ENCODE data around the gene CCAR1. TPM values are rescaled to one million over a fixed set of nuclear protein-coding genes. Genes with fewer than 3 reads are reported as not detected.

Gene CCAR1
- total and polyA plus RNA-seq, 2 donors (not counting 1 experiment from before 2014, with no cell fraction given) = 26.3 to 101 TPM

DNA sequence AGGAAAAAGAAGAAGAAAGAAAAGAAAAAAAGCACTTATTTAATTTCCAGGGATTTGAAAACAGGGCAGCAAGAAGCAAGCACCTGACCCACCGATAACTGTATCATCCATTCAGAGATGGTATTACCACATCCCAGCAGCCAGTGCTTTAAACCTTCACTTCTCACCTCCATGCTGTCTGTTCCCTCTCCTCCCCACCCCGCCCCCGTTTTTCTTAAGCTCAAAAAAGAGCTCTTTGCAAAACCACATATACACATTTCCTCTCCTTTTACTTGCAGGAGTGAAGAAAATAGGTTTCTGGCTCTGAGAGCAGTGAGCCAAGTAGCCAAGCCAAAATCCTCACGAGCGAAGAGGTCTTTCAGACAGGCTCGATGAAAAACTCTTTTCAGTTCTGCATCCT lies 108.5 kb downstream of the CCAR1 start:
- H3K79me2 ChIP-seq (ENCODE audit: control insufficient read depth, insufficient read depth, low read length) = no peaks in the 10 kb centered on the region
- CTCF ChIA-PET = no interaction called here
- intact Hi-C loops (cut with micrococcal nuclease) = loop anchor here (10.0 kb wide), 1 partner anchor 75 kb away; the partner anchor contains the start of gene DDX50
- no peak overlapping the region for H3K9ac ChIP-seq (ENCODE audit: low read length)
- H3K4me2 ChIP-seq (replicated peaks; ENCODE audit: low read depth, low read length, poor library complexity, severe bottlenecking) = no peak overlapping the region
- H3K27me3 ChIP-seq (replicated peaks in 1 of 4; ENCODE audit: control extremely low read depth in 1 of 4, control insufficient read depth in 3 of 4, insufficient read depth in 4 of 4, low read length in 3 of 4) = peaks cover 0 to 13% (median 0%) of the 10 kb centered on the region in 4 experiments
- H3K4me3 Mint-ChIP-seq = no peak overlapping the region
- peaks cover 3 to 7% of the 10 kb centered on the region in 2 donors for H3K4me1 ChIP-seq (ENCODE audit: control insufficient read depth in 2 of 2, insufficient read depth in 2 of 2, low read length in 2 of 2)
- no peaks in the 10 kb centered on the region for H3K9me3 Mint-ChIP-seq (ENCODE audit: insufficient read depth)
- peaks cover 2% of the 10 kb centered on the region for H3K27me3 Mint-ChIP-seq
- H4K20me1 ChIP-seq (ENCODE audit: control insufficient read depth, insufficient read depth, low read length, poor library complexity, severe bottlenecking) = no peaks in the 10 kb centered on the region
- WGBS (ENCODE audit: insufficient coverage) = 90% methylated on average over 2 of the region's 6 CpGs
- H3K27ac ChIP-seq (ENCODE audit: low read length in 2 of 2) = no peak overlapping the region
- POLR2A ChIA-PET = no interaction called here
- TF ChIP-seq, protein P1, sequence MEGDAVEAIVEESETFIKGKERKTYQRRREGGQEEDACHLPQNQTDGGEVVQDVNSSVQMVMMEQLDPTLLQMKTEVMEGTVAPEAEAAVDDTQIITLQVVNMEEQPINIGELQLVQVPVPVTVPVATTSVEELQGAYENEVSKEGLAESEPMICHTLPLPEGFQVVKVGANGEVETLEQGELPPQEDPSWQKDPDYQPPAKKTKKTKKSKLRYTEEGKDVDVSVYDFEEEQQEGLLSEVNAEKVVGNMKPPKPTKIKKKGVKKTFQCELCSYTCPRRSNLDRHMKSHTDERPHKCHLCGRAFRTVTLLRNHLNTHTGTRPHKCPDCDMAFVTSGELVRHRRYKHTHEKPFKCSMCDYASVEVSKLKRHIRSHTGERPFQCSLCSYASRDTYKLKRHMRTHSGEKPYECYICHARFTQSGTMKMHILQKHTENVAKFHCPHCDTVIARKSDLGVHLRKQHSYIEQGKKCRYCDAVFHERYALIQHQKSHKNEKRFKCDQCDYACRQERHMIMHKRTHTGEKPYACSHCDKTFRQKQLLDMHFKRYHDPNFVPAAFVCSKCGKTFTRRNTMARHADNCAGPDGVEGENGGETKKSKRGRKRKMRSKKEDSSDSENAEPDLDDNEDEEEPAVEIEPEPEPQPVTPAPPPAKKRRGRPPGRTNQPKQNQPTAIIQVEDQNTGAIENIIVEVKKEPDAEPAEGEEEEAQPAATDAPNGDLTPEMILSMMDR (IDR thresholded peaks at IDR 0.05) = no peak
- no peak for TF ChIP-seq EZH2 (IDR thresholded peaks at IDR 0.05; ENCODE audit: borderline replicate concordance, insufficient read depth, low read depth, low read length, poor library complexity, severe bottlenecking)
- no peaks in the 10 kb centered on the region for H3K9me3 ChIP-seq (ENCODE audit: control extremely low read depth in 1 of 3, control insufficient read depth in 2 of 3, insufficient read depth in 1 of 3, low read length in 2 of 3)
- ATAC-seq (ENCODE audit: low read depth) (no peak), DNase-seq (no peak)
- no peak overlapping the region for H3K27ac Mint-ChIP-seq
- no peaks in the 10 kb centered on the region for H3K36me3 ChIP-seq (replicated peaks in 1 of 2; ENCODE audit: control extremely low read depth in 1 of 2, control insufficient read depth in 1 of 2, extremely low read depth in 1 of 2, insufficient read depth in 2 of 2, low read length in 1 of 2)
- peaks cover 5% of the 10 kb centered on the region for H3K4me1 Mint-ChIP-seq
- no peak overlapping the region for H2AFZ ChIP-seq (ENCODE audit: insufficient read depth, low read depth, low read length, poor library complexity, severe bottlenecking)
- H3K4me3 ChIP-seq (ENCODE audit: control extremely low read depth in 1 of 5, extremely low read depth in 1 of 5, insufficient read depth in 1 of 5, low read depth in 2 of 5, low read length in 4 of 5) = no peak overlapping the region

DNA sequence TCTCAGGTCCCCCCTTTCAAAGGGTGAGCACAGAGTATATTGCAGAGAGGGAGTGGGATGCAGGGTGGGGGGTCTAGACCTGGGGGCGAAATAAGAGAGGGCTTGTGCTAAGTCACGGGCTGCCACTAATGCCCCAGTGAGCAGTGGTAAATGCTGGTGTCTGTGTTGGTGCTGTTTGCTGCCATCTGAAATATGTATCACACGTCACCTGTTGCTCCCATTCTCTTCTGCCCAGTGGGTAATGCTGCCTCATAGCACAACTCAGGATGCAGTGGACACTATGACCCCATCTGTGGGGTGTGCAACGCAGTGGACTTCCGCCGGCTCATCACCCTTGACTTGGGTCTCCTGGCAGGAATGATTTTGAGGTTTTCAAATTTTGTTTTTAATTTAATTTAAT lies 108.9 kb downstream of the CCAR1 start:
- H3K9me3 Mint-ChIP-seq (ENCODE audit: insufficient read depth) = no peaks in the 10 kb centered on the region
- Histone ChIP-seq H3K27ac (ENCODE audit: low read length in 2 of 2) (no peak overlapping the region), H3K36me3 (replicated peaks in 1 of 2; ENCODE audit: control extremely low read depth in 1 of 2, control insufficient read depth in 1 of 2, extremely low read depth in 1 of 2, insufficient read depth in 2 of 2, low read length in 1 of 2) (no peaks in the 10 kb centered on the region), H3K4me2 (replicated peaks; ENCODE audit: low read depth, low read length, poor library complexity, severe bottlenecking) (no peak overlapping the region), H3K9me3 (ENCODE audit: control extremely low read depth in 1 of 3, control insufficient read depth in 2 of 3, insufficient read depth in 1 of 3, low read length in 2 of 3) (no peaks in the 10 kb centered on the region), H3K4me3 (ENCODE audit: control extremely low read depth in 1 of 5, extremely low read depth in 1 of 5, insufficient read depth in 1 of 5, low read depth in 2 of 5, low read length in 4 of 5) (no peak overlapping the region), H4K20me1 (ENCODE audit: control insufficient read depth, insufficient read depth, low read length, poor library complexity, severe bottlenecking) (no peaks in the 10 kb centered on the region), H3K27me3 (replicated peaks in 1 of 4; ENCODE audit: control extremely low read depth in 1 of 4, control insufficient read depth in 3 of 4, insufficient read depth in 4 of 4, low read length in 3 of 4) (peaks cover 0 to 13% (median 0%) of the 10 kb centered on the region in 4 experiments), H3K4me1 (ENCODE audit: control insufficient read depth in 2 of 2, insufficient read depth in 2 of 2, low read length in 2 of 2) (peaks cover 3 to 7% of the 10 kb centered on the region in 2 donors), H2AFZ (ENCODE audit: insufficient read depth, low read depth, low read length, poor library complexity, severe bottlenecking) (no peak overlapping the region), H3K9ac (ENCODE audit: low read length) (no peak overlapping the region), H3K79me2 (ENCODE audit: control insufficient read depth, insufficient read depth, low read length) (no peaks in the 10 kb centered on the region)
- H3K27ac Mint-ChIP-seq = no peak overlapping the region
- no peak for ATAC-seq (ENCODE audit: low read depth)
- H3K4me1 Mint-ChIP-seq = peaks cover 5% of the 10 kb centered on the region
- TF ChIP-seq, protein P1 (IDR thresholded peaks at IDR 0.05) = no peak
- TF ChIP-seq EZH2 (IDR thresholded peaks at IDR 0.05; ENCODE audit: borderline replicate concordance, insufficient read depth, low read depth, low read length, poor library complexity, severe bottlenecking) = no peak
- 88% methylated on average over 4 of the region's 6 CpGs for WGBS (ENCODE audit: insufficient coverage)
- H3K27me3 Mint-ChIP-seq = no peaks in the 10 kb centered on the region
- DNase-seq = no peak
- no peak overlapping the region for H3K4me3 Mint-ChIP-seq
- ChIA-PET POLR2A (no interaction called here), CTCF (interaction anchor here (0.9 kb wide), 1 partner anchor 68 kb away, joined by 5 read pairs; no protein-coding TSS in a partner anchor)
- intact Hi-C loops (cut with micrococcal nuclease) = loop anchor here (10.0 kb wide), 1 partner anchor 75 kb away; the partner anchor contains the start of gene DDX50
